Stimulated activated CD8-positive, alpha-beta memory T cell treated with anti-CD3 and anti-CD28 coated beads, Interleukin-7, amount 100 ng/mL, for 4 hours (primary cell): ENCODE results near the gene ARHGDIG.
"Not testable (repeated sequence)": the region's sequence is repeated elsewhere in the genome, so short reads cannot be mapped to it uniquely, and the experiment has no call there.

Source experiments
- DNase-seq, 2 donors: peaks; one replicate each; pipeline ENCODE4 v3.0.0-alpha.2; 2020; ENCODE audit warnings: low read depth in 2 of 2

ARHGDIG gene

DNA sequence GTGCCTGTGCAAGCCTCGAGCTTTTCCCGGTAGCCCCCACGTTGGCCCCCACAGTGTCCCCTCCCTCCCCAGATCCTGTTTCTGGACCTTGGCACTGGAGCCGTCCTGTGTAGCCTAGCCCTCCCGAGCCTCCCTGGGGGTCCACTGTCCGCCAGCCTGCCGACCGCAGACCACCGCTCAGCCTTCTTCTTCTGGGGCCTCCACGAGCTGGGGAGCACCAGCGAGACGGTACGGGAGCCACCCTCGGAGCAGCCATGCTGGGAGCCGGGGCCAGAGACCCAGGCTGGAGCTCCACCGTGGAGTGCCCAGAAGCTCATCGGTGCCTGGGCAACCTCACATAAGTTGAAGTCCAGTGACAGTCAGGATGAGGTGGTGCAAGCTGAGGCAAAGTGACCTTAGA lies 16.4 kb upstream of the ARHGDIG start:
- no peak for DNase-seq

DNA sequence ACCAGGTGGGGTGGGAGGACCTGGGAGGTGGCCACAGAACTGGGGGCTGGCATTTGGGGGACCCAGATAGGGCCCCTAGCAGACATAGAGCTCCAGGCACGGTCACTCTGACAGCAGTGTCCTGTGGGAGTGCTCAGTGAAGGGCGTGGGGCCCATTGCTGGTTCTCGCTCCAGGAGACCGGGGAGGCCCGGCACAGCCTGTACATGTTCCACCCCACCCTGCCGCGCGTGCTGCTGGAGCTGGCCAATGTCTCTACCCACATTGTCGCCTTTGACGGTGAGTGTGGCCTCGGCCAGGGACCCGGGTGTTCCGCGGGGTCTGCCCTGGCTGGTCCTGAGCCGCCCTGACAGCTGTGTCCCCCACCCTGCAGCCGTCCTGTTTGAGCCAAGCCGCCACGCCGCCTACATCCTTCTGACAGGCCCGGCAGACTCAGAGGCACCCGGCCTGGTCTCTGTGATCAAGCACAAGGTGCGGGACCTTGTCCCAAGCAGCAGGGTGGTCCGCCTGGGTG lies 15.9 kb upstream of the ARHGDIG start:
- no peak for DNase-seq

DNA sequence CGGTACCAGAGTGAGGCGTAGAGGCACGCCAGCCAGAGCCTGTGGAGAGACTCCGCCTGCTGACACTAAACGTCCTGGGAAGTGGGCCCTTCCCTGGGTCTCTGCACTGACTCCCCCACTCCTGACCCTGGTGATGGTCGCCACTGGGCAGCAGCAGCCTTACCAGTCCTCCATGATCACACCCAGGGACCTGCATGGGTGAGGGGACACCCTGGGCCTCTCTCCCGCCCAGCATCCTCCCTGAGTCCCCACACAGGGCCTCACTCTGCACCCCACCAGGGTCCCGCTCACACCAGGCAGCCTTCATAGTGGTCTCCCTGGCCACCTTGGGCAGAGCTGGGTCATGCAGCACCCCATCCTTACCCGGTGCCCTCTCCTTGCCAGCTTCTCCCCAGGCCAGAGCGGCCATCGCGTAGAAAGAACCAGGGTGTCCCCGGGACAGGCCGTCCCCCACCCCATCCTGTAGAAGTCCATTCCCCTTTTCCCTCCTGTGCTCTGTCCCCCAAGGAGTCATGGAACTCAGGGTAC lies 15.3 kb upstream of the ARHGDIG start:
- DNase-seq: no peak

DNA sequence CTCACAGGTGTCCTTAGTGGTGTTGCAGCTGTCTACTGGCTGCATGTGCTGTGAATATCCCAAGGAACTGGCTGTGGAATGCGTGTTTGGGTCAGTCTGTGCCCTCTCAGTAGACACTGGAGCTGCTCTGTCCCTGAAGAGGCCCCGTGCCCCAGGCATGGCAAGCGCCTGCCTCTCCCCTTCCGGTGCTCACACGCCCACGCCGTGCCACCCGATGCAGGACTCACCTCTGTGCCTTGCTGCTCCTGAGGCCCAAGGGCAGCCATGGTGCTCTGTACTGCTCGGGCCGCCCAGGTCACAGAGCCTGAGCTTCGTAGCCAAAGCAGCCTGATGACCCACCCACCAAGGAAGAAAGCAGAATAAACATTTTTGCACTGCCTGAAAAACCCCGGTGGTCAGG lies 14.7 kb upstream of the ARHGDIG start:
- DNase-seq: no peak

DNA sequence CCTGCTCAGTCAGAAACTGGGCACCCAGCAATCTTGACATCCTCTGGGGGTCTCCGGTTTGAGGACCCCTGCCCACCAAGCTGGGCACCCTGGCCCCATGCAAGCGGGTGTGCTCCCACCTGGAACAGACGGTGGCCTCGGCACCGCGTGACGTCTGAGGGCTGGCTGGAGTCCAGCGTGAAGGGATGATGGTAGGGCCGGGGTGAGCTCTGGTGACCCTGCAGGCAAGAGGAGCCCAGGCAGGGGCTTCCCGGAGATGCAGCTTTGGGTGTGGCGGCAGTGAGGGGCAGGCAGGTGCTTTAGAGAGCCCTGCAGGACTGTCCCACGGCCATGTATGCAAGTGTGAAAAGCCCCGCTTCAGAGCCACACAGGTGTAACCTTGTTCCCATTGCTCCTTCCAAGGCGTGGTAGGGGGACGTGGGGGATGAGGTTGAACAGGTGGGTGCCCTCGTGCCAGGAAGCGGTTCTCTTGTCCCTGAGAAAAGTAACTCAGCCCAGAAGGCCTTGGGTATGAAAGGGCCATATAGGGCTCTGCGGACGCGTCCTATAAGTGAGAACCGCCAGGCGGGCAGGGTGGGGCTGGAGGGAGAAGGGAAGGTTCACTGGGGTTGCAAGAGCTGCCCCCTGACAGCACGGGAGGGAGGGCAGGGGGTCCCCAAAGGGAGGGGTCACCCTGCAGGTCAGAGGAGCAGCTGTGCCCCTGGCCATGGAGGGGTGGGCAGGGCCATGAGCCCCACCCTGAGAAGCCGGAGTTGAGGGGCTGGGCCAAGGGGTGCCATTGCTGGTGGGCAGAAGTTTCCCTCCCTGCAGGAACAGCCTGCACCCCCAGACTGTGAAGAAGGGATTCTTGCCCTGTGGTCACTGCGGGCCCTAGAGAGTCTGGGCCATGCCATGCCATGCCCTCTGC lies 13.9 kb upstream of the ARHGDIG start:
- no peak for DNase-seq

DNA sequence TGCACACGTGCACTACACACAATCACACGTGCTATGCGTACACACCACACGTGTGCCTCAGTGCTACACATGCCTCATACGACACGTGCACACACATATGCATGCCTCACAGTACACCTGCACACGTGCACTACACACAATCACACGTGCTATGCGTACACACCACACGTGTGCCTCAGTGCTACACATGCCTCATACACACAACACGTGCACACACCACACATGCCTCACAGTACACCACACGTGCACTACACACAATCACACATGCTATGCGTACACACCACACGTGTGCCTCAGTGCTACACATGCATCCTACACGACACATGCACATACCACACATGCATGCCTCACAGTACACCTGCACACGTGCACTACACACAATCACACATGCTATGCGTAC lies 12.8 kb upstream of the ARHGDIG start:
- not testable (repeated sequence) for DNase-seq

DNA sequence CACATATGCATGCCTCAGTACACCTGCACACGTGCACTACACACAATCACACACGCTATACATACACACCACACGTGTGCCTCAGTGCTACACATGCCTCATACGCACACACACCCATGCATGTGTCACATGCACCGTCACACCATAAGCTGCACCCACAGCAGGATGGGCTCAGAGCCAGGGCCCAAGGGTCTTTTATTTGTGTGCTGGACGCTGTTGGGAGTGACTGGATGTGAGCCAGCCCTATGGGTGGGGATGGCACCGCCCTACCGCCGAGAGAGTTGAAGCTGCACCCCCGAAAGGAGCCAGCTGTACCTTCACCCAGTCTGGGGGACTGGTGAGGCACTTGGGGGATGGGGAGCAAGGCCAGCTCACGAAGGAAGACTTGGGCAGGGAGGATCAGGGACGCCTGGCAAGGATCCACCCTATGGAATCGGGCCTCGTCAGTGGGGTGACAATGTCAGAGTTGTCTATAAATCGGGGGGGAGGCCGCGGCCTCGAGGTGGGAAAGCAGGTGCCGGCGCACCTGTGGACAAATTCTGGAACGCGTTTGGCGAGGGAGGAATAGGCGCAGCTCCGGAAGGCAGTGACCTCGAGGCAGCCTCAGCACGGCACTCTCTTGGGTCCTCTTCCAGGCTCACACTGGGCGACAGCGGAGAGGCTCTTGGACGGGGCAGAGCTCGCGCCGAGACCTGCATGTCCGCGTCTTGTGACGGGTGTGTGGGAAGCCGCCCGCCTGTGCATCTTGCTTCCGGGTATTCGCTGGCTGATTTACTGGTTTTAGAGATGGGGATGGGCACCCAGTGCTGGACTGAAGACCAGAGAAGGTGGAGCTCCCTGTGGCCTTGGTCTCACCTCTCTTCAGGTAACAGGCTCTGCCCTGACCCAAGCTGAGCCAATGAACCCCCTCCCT lies 12.0 kb upstream of the ARHGDIG start:
- DNase-seq: no peak

DNA sequence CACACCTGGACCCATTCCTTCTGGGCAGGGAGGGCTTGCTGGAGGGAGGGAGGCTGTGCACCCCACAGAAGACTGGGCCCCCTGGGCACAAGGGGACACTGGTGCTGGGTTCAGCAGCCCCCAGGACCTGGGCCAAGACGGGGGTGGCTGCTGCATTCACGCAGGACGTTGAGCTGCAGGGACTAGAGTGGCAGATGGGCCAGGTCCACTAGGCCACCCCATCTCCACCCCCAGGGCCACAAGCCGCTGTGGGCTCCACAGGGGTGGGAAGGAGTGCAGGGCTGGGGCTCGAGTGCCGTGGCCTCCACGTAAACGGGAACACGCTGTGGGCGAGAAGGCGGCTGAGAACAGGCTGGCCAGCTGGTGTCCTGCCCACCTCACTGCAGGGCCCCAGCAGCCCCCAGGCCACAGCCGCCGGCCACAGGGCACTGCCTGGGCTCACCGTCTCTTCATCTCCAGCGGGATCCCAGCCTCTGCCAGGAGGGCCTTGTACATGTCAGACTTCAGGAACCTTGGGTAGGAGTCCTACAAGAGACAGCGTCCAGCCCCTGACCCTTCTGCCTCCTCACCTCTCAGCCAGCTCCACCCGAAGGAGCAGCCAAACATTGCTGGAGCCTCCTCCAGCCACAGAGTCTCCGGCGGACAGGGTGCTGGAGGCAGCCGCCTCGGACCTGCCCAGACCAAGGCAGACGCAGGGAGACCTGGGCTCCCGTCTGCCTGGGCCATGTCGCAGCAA lies 11.2 kb upstream of the ARHGDIG start:
- no peak for DNase-seq

DNA sequence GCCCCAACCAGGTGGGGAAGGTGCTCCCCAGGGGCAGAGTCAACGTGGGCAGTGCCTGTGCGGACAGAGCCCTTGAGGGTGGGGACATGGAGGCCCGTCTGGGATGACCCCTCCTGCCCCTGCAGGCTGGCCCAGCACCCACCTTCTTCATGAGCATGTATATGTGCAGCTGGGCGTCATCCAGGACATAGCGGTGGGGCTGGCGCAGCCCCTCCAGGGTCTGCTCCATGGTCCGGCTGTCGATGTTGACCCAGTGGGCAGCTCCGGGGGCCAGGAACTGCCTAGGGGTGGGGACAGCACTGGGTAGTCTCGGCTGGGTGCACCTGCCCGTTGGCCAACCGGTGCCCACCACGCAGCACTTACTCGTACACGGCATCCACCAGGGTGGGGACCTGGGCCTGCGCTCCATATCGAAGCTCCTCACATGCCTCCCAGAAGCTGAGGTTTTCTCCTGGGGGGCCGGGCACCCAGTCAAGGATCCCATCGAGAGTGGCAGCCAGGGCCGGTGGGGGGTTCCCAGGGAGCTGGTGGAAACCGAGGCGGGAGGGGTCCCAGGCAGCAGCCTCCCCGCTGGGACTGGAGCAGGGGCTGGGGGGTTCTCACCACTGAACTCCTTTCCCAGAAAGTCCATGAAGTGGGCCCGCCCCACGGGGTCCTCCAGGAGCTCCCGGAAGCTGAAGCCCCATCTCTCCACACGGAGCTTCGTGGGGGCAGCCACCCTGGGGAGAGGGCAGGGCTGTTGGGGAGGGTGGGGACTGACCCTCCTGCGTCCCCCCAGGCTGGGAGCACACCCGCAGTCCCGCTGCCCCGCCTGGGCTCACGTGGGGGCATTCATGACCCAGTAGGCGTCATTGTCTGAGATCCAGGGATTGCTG lies 9.8 kb upstream of the ARHGDIG start:
- DNase-seq: no peak

DNA sequence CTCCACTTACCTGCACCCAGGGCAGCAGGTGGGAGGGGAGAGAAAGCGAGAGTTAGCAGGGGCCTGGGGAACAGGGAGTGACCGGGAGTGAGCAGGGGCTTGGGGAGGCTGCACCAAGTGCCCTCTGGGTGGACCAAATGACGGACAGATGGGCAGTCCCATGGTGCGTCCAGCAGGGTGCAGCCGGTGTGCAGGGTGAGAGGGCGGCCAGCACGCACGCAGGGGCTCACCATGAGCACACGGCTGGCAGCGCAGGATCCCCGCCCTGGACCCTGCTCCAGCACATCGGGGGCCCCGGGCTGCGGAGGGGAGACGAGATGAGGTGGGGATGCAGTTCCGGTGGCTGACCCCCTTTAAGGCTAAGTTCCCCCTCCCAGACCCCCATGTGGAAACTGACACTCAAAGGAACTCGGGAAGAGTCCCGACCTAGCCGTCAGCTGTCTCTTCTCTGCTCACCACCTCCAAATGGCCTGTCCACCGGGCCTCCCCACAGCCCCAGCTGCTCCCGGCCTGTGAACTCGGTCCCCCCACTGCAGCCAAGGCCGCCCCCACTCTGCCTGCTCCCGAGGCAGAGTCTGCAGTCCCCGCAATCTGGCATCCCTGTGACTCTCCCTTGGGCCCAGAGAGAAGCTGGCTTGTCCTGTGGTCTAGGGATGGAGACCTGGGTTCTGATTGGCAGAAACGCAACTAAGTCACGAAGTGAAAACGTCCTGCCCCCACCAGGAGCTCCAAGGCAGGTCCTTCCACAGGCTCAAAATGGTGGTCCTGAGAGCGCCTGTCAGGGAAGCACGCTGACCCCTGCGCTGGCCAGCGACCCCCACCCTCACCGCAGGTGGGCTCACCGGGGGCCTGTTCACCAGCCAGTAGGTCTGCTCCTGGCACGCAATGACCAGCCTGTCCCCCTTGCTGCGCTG lies 7.5 kb upstream of the ARHGDIG start:
- DNase-seq: no peak

DNA sequence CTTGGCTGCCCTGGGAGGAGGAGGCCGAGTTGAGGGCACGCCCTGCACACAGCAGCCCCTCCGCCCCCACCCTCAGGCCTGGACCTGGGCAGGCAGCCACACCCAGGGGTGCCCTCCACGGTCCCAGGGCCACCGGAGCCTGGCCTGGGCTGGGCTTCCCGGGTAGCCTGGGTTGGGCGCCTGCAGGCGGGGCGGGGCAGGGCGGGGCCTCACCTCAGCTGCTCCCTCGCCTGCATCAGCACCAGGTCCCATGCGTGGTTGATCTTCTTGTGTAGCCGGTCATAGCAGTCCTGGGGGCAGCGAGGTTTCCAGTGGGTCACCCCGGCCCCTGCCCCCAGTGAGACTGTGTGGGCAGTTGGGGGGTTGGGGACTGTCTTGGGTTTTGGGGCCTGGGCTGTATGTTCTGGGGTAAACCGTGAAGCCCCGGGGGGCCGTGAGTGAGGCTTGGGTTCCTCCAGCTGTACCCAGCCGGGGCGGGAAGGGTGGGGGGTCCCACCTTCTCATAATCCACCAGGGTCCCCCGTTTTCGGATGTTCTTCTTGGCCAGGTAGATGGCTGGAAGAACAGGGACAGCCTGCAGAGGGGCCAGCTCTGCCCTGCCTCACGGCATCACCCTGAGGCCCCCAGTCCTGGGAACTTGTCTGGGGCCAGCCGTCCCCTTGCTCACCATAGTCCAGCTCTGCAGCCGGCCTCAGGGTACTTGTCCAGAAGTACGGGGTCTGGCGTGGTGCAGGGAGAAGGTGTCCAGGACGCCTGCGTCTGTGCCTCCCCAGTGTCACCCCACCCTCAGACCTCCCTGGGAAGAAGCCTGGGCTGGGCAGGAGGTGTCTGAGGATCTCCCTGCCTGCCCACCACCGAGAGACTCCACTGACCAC lies 6.6 kb upstream of the ARHGDIG start:
- DNase-seq: no peak

DNA sequence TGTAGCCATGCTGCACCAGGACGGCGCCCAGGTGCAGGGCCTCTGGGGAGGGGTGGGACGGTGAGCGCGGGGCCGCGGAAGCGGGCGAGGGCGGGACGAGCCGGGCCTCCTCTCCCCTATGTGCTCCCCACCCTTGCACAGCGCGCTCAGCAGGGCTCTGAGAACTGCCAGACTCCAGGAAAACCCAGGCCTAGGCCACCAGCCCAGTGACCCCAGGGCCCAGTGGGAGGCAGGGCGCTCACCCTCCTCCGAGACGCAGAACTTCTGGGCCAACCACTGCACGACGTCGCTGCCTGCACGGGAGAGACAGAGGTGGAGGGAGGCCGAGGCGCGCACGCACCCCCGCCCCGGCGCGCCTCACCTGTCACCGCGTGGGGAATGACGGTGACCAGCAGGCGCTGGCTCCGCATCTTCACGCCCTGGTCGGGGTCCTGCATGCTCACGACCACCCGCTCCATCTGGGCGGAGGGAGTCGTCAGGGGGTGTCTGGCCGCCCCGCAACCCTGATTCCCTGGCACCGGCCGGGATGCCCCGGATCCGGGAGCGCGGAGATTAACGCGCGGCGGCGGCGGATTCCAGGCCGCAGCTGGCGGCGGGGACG lies 5.2 kb upstream of the ARHGDIG start:
- DNase-seq: no peak

DNA sequence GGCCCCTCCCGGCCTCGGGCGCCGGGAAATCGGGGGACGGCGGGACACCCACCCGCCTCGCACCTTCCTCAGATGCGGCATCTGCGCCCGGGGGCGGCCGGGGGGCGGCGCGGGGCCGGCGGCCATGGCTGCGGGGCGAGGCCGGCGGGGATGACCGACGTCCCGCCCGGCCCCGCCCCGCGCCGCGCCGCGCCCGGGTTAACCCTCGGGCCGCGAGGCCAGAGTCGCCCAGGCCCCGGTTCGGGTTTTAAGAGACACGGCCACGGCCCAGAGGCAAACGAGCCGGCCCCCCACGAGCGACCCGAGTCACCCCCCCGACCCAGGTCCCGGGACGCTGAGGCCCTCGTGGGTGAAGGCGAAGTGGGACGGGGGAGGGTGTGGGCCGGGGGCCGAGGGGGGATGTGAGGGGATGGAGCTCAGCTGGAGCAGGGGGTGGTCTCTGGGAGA lies 4.6 kb upstream of the ARHGDIG start, which contains the start of gene RGS11:
TSS of gene RGS11 (minus strand) at position 159 of the 447 bp plus-strand sequence. CDS start at position 126, 33 bp downstream.
- DNase-seq: no peak

DNA sequence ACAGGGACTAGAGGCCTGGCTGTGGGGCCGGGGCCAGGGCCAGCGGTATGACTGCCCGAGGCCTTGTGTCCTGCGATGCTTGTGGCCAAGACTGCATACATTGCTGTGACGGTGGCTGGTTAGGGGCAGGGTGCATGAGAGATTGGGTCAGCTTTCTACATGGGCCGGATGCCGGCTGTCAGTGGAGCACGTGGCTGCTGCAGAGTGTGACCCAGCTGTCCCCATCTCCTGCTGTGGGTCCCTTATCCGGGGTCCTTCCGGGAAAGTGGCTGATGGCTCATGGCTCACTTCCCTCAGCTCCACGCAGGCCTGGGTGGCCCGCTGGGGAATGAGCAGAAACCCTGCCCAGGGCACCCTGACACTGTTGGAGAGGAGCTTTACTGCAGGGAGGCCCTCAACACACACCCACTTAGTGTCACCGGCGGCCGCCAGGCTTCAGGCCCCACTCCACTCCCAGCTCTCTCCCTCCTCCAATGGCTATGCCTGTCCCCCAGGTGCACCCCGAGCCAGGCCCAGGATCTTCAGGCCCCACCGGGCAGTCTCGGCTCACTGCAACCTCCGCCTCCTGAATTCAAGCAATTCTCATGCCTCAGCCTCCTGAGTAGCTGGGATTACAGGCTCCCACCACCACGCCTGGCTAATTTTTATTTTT lies 3.8 kb upstream of the ARHGDIG start:
- no peak for DNase-seq

DNA sequence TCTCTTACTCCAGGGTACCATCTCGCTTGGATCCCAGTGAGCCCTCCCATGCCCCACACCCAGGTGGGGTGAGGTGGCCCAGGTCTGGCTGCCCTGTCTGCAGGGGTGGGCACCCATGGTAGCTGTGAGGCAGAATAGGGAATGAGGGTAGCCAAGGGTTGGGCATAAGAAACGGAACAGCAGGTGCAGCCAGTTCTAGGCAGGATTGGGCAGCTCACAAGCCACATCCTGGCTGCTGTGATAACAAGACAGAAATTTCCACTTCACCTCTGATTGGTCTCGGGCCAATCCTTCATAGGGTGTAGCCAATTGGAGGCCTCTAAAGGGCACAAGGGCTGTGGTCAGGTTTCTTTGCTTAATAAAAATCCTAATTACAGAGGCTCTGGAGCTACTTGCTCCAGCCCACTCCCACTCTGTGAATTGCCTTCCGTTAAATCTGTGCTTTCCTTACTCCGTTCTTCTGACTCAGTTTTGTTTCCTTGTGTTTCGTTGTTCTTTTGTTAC lies 1.5 kb upstream of the ARHGDIG start:
- peak in 1 of 2 donors; percentile 18 for DNase-seq

DNA sequence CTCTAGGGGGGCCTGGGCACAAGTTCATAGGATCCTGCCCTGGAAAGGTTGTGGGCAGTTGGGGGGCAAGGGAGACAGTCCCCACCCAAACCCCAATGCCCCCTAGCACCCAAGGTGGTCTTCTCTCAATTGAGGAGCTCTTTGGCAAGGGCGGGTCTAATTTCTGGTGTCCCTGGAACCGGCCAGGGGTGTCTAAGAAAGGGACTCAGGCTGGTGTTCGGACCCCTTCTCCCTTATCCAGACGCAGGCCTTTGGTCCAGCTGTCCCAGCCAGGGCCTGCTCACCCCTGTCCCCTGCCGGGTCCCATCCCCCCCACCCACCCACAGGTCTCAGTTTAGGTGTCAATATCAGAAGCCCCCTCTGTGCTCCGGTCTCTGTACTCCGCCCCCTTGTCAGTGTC lies 860 bp upstream of the ARHGDIG start:
- DNase-seq: no peak

DNA sequence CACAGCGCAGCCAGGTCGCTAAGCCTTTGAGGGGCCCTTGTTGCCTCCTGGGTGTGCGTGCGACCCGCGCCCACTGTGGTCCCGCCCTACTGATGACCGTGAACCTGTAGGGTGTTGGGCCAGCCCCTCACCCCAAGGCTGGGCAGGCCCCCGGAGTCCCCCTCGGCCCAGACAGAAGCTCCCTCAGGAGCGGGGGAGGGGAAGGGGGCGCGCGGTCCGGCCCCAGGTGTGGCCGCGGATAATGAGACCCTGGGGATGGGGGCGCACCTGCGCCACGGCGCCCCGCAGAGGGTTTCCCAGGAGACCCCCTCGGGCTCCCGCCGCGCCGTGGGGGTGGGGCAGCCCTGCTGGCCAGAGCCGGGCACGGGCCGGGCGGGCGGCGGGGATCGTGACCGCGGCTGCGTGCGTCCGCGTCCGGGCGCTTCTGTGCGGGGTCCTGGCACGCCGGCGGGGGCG lies 358 bp upstream of the ARHGDIG start:
- DNase-seq: no peak
